ENCODE measurements around the gene KLHL26. TPM values are rescaled to one million over a fixed set of nuclear protein-coding genes. Genes with fewer than 3 reads are reported as not detected.

KLHL26 gene
- total RNA-seq, 1 experiment from 2014 or later, result 17.1 TPM

GRCh38 chr19:18669524-18669817 lies 32.6 kb downstream of the KLHL26 start:
- intact Hi-C loops (cut with micrococcal nuclease), result no loop called here
- H3K9me2 ChIP-seq (ENCODE audit: insufficient read depth), result no peaks in the 10 kb centered on the region
- H3K4me1 ChIP-seq (ENCODE audit: control insufficient read depth in 1 of 2, insufficient read depth in 2 of 2, low read length in 2 of 2), result no peaks in the 10 kb centered on the region
- H3K36me3 ChIP-seq (ENCODE audit: control insufficient read depth in 1 of 2, insufficient read depth in 2 of 2, low read length in 2 of 2), result no peaks in the 10 kb centered on the region; a peak in 1 of 4 replicates
- ChIA-PET RAD21 (ENCODE audit: low non-redundant PET in 1 of 2, low total read pairs in 2 of 2, uncharacterized antibody in 2 of 2, unreplicated experiment in 2 of 2) (no interaction called here), CTCF (no interaction called here), POLR2A (no interaction called here)
- ATAC-seq (no peak), DNase-seq (ENCODE audit: low read depth, low spot score) (no peak)
- no TSS peak for BruUV-seq (replicated peaks)
- H3K9me3 ChIP-seq (ENCODE audit: control insufficient read depth in 1 of 2, insufficient read depth in 1 of 2, low read depth in 1 of 2, low read length in 2 of 2), result no peaks in the 10 kb centered on the region
- no peak overlapping the region for H3K9ac ChIP-seq (ENCODE audit: low read length)
- no peak for TF ChIP-seq SRF (IDR thresholded peaks at IDR 0.05; ENCODE audit: low read depth)
- TF ChIP-seq, protein P1, sequence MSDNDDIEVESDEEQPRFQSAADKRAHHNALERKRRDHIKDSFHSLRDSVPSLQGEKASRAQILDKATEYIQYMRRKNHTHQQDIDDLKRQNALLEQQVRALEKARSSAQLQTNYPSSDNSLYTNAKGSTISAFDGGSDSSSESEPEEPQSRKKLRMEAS (IDR thresholded peaks at IDR 0.05), result no peak
- no peak for TF ChIP-seq ELF1 (IDR thresholded peaks at IDR 0.05; ENCODE audit: borderline replicate concordance, low read depth)
- no peak for TF ChIP-seq REST (IDR thresholded peaks at IDR 0.05; ENCODE audit: low read depth)
- no peak for TF ChIP-seq EZH2phosphoT487 (IDR thresholded peaks at IDR 0.05; ENCODE audit: borderline replicate concordance)
- no peak for TF ChIP-seq ATF3 (IDR thresholded peaks at IDR 0.05)
- TF ChIP-seq CTCF (IDR thresholded peaks at IDR 0.05 in 2 of 3, conservative IDR thresholded peaks at IDR 0.05 in 1 of 3; ENCODE audit: borderline replicate concordance in 1 of 3, insufficient read depth in 1 of 3, low read depth in 2 of 3, low read length in 2 of 3), result no peak
- no peak for TF ChIP-seq TCF7L2 (IDR thresholded peaks at IDR 0.05; ENCODE audit: borderline replicate concordance, extremely low read depth, insufficient read depth, insufficient read length)
- no peak for TF ChIP-seq SP1 (IDR thresholded peaks at IDR 0.05; ENCODE audit: low read depth)
- no peak for TF ChIP-seq RAD21 (IDR thresholded peaks at IDR 0.05; ENCODE audit: low read depth)
- TF ChIP-seq CBX3 (IDR thresholded peaks at IDR 0.05; ENCODE audit: low read depth), result no peak
- no peak overlapping the region for H3K4me3 ChIP-seq (replicated peaks in 1 of 2; ENCODE audit: low read depth in 1 of 2, low read length in 2 of 2)
- H4K20me1 ChIP-seq (ENCODE audit: insufficient read depth), result no peaks in the 10 kb centered on the region
- no peak overlapping the region for H3K4me2 ChIP-seq (ENCODE audit: low read length)
- H2AFZ ChIP-seq (ENCODE audit: low read depth, low read length, poor library complexity, severe bottlenecking), result no peak overlapping the region
- no peaks in the 10 kb centered on the region for H3K27me3 ChIP-seq (ENCODE audit: insufficient read depth, low read length)
- no peaks in the 10 kb centered on the region for H3K79me2 ChIP-seq (ENCODE audit: insufficient read depth, low read length)
- H3K27ac ChIP-seq (ENCODE audit: low read depth, low read length), result no peak overlapping the region

Measured in HCT116 (cell line).